K562 (cell line): ENCODE results near the gene ROR2. TPM values are rescaled to one million over a fixed set of nuclear protein-coding genes. Genes with fewer than 3 reads are reported as not detected.

Source experiments
- ATAC-seq: fragments of 200-7000 bp; cut with Tn5 transposase; 3 replicates; pipeline ENCODE4 v1.9.1; 2020; ENCODE audit warnings: moderate library complexity
- BruUV-seq: library from RNA; stranded (reverse); fragments of 400-500 nt; replicated peaks from 2 replicates; lab custom pipeline; 2021; lab: Mats Ljungman, UMichigan
- CTCF ChIA-PET: fragments of 300-600 bp; formaldehyde crosslinking; extraction: SDS; loops from one replicate; lab custom pipeline; 2021; ENCODE audit warnings: low intra/inter-chr PET ratio; lab: Yijun Ruan, JAX
- POLR2A ChIA-PET: fragments of 300-600, 350-650 bp; sonication (Branson Sonifier 250); formaldehyde crosslinking; extraction: SDS; loops from one replicate; lab custom pipeline; 2021; ENCODE audit warnings: antibody characterized with exemption, inconsistent platforms; lab: Yijun Ruan, JAX
- DNase-seq, 4 experiments: peaks; one replicate each; pipeline versions ENCODE4 v3.0.0 to v3.0.0-alpha.2; 2011 to 2018; ENCODE audit warnings: low spot score in 3 of 4, mixed read lengths in 3 of 4; ENCODE audit errors: extremely low read depth in 1 of 4
- FAIRE-seq: peaks from 2 replicates; lab custom pipeline; 2011; peaks lifted over from hg19 to GRCh38; lab: Jason Lieb, UNC
- H2AFZ ChIP-seq: 2 replicates; pipeline ENCODE4 v1.6.0; 2011; ENCODE audit warnings: low read depth, low read length, control low read depth, inconsistent platforms
- H3K27ac ChIP-seq: fragments of 200-600 bp; 3 replicates; pipeline ENCODE4 v1.8.0; 2011; ENCODE audit warnings: low read depth, mild to moderate bottlenecking, control low read depth, inconsistent platforms, low read length, moderate library complexity, mixed read lengths; ENCODE audit errors: extremely low read depth
- H3K27me3 ChIP-seq, 2 experiments: fragments of 300-600 bp in 1 of 2; 2 replicates in 1 of 2; 3 replicates in 1 of 2; pipeline versions ENCODE4 v1.6.0 to v1.8.0; 2011; ENCODE audit warnings: inconsistent platforms in 2 of 2, low read length in 2 of 2, mild to moderate bottlenecking in 1 of 2, mixed read lengths in 1 of 2, moderate library complexity in 1 of 2; ENCODE audit not compliant: control insufficient read depth in 2 of 2, insufficient read depth in 2 of 2
- H3K36me3 ChIP-seq: fragments of 300-600 bp; 3 replicates; pipeline ENCODE4 v1.8.0; 2011; ENCODE audit warnings: mild to moderate bottlenecking, low read length, inconsistent platforms; ENCODE audit not compliant: control insufficient read depth, insufficient read depth
- H3K4me1 ChIP-seq, 2 experiments: fragments of 200-600 bp in 1 of 2; replicated peaks in 1 of 2; 2 replicates in 1 of 2; 3 replicates in 1 of 2; pipeline versions ENCODE4 v1.5.1 to v1.8.0; 2011; ENCODE audit warnings: inconsistent platforms in 2 of 2, low read length in 2 of 2, mild to moderate bottlenecking in 1 of 2, mixed read lengths in 1 of 2, moderate library complexity in 1 of 2; ENCODE audit not compliant: control insufficient read depth in 2 of 2, insufficient read depth in 2 of 2
- H3K4me2 ChIP-seq: 2 replicates; pipeline ENCODE4 v1.6.1; 2011; ENCODE audit warnings: low read length, control low read depth, inconsistent platforms, mixed read lengths; ENCODE audit not compliant: insufficient read depth
- H3K4me3 ChIP-seq: fragments of 200-600 bp; sonication (generic), shearing (Covaris generic); 2 replicates; pipeline ENCODE4 v1.5.1; 2016; ENCODE audit warnings: control low read depth, inconsistent platforms
- H3K79me2 ChIP-seq: fragments of 200-600 bp; 3 replicates; pipeline ENCODE4 v1.8.0; 2011; ENCODE audit warnings: low read length, inconsistent platforms; ENCODE audit not compliant: control insufficient read depth, insufficient read depth
- H3K9ac ChIP-seq, 2 experiments: 2 replicates each; pipeline versions ENCODE4 v1.6.0 to v1.6.1; 2011; ENCODE audit warnings: low read depth in 2 of 2, low read length in 2 of 2, control low read depth in 1 of 2, inconsistent platforms in 1 of 2, mild to moderate bottlenecking in 1 of 2, mixed read lengths in 1 of 2; ENCODE audit not compliant: insufficient read depth in 1 of 2
- H3K9me1 ChIP-seq: one replicate; pipeline ENCODE4 v1.6.0; 2011; ENCODE audit warnings: inconsistent platforms, mild to moderate bottlenecking, low read length, moderate library complexity; ENCODE audit not compliant: control insufficient read depth, insufficient read depth
- H3K9me3 ChIP-seq: replicated peaks from 2 replicates; pipeline ENCODE4 v1.5.1; 2011; ENCODE audit warnings: low read depth, low read length, inconsistent platforms; ENCODE audit not compliant: control insufficient read depth, insufficient read depth
- H4K20me1 ChIP-seq: replicated peaks from 2 replicates; pipeline ENCODE4 v1.6.1; 2011; ENCODE audit warnings: low read length, inconsistent platforms, mixed read lengths; ENCODE audit not compliant: control insufficient read depth, insufficient read depth
- CEBPG ChIP-seq, 3 experiments: fragments of 200-800 bp in 1 of 3; sonication (Bioruptor generic) in 1 of 3; sonication (generic) in 1 of 3; formaldehyde crosslinking in 1 of 3; IDR thresholded peaks in 2 of 3; conservative IDR thresholded peaks in 1 of 3; 2 replicates each; pipeline versions ENCODE4 v1.6.1 to v1.8.0; 2016 to 2022; ENCODE audit warnings: missing compliant biosample characterization in 2 of 3, missing genetic modification characterization in 2 of 3, mild to moderate bottlenecking in 1 of 3, missing genetic modification reagents in 1 of 3
- GATAD2B ChIP-seq: fragments of 450-650 bp; IDR thresholded peaks from 2 replicates; pipeline ENCODE4 v1.6.1; 2017; ENCODE audit warnings: mild to moderate bottlenecking, borderline replicate concordance
- HMGXB4 ChIP-seq: sonication (generic); formaldehyde crosslinking; IDR thresholded peaks from 2 replicates; pipeline ENCODE4 v1.8.1; 2023; ENCODE audit warnings: mild to moderate bottlenecking, missing genetic modification reagents
- LCOR ChIP-seq: sonication (generic); formaldehyde crosslinking; IDR thresholded peaks from 2 replicates; pipeline ENCODE4 v1.8.0; 2022; ENCODE audit warnings: mild to moderate bottlenecking, missing genetic modification reagents
- ZBTB7A ChIP-seq: IDR thresholded peaks from 2 replicates; pipeline ENCODE4 v1.6.1; 2011; ENCODE audit warnings: low read depth, mild to moderate bottlenecking, low read length, moderate library complexity, borderline replicate concordance; ENCODE audit not compliant: control insufficient read depth
- ZNF174 ChIP-seq: fragments of 250-450 bp; sonication (Bioruptor Pico); IDR thresholded peaks from 2 replicates; pipeline ENCODE4 v1.4.0; 2020; ENCODE audit warnings: mild to moderate bottlenecking
- ZNF175 ChIP-seq: fragments of 200-800 bp; sonication (Bioruptor generic); IDR thresholded peaks from 2 replicates; pipeline ENCODE4 v1.6.1; 2016; ENCODE audit warnings: low read depth, mild to moderate bottlenecking, missing genetic modification characterization, missing compliant biosample characterization
- ZNF3 ChIP-seq: fragments of 250-450 bp; sonication (Bioruptor Pico); IDR thresholded peaks from 2 replicates; pipeline ENCODE4 v1.5.0; 2021; ENCODE audit warnings: mild to moderate bottlenecking, moderate library complexity
- ZNF507 ChIP-seq: conservative IDR thresholded peaks from 2 replicates; pipeline ENCODE4 v1.6.1; 2017; ENCODE audit warnings: missing genetic modification characterization, missing compliant biosample characterization
- WGBS: fragments of 100-300 bp; shearing (Covaris generic); methylation state at CpG from one replicate; pipeline ENCODE4 v1.1.6; 2016; ENCODE audit warnings: low coverage, mixed read lengths; ENCODE audit not compliant: insufficient coverage; ENCODE audit errors: missing lambda C conversion rate; 5-methylcytosine and 5-hydroxymethylcytosine counted together
- in situ Hi-C: fragments of 300-500 bp; cut with MboI; formaldehyde crosslinking; loops from 4 replicates; pipeline ENCODE4 v1.15.0; 2018; ENCODE audit warnings: inconsistent platforms, mixed read lengths
- intact Hi-C: fragments of 100-400 bp; cut with micrococcal nuclease; formaldehyde crosslinking; loops from 2 replicates; pipeline ENCODE4 v1.14.2; 2022
- polyA plus RNA-seq, 8 experiments: library from polyadenylated mRNA; depleted of rRNA in 4 of 8; stranded (reverse) in 5 of 8; unstranded in 3 of 8; fragments of >200 nt; fragmentation: Nextera tagmentation in 2 of 8; fragmentation: Illumina TruSeq in 1 of 8; extraction: Ambion mirVana in 2 of 8; extraction: Trizol in 1 of 8; gene quantifications; 2 replicates each; pipeline versions ENCODE4 v1.2.1 to v1.2.3, GENCODE V29; 2011 to 2014; ENCODE audit warnings: inconsistent platforms in 1 of 8, missing spikeins in 1 of 8
- total RNA-seq, 7 experiments: library from RNA; depleted of rRNA in 6 of 7; stranded (reverse); fragments of >200 nt in 6 of 7; fragmentation: Illumina TruSeq in 2 of 7; extraction: Trizol in 2 of 7; gene quantifications; 2 replicates each; pipeline versions ENCODE4 v1.2.1 to v1.2.3, GENCODE V29; 2011 to 2021; ENCODE audit warnings: low replicate concordance in 1 of 7

Gene ROR2
- total and polyA plus RNA-seq, 9 of the 15 experiments (the other 6 are each of a cell fraction or from before 2014, with no cell fraction given) = 5.6 to 33.8 (median 15.3) TPM

- no TSS peak for BruUV-seq
- POLR2A ChIA-PET = no interaction called here
- CTCF ChIA-PET = no interaction called here
Observed at GRCh38 chr9:91736898-91737601, 213.0 kb downstream of the ROR2 start.

More at GRCh38 chr9:91736898-91737601, 213.0 kb downstream of the ROR2 start:
- 84% methylated on average over 16 of the region's 16 CpGs for WGBS
- in situ Hi-C loops = no loop called here
- Histone ChIP-seq H3K27me3 (no peaks in the 10 kb centered on the region), H3K36me3 (peaks cover 49% of the 10 kb centered on the region; the same call in 2 of the 3 replicates), H3K4me2 (no peak overlapping the region), H3K9ac (no peak overlapping the region), H3K79me2 (no peaks in the 10 kb centered on the region), H3K4me3 (no peak overlapping the region), H3K4me1 (no peaks in the 10 kb centered on the region; a peak in 2 of 5 replicates)
- TF ChIP-seq ZNF174 (CRISPR knock-in tag) (no peak), ZNF507 (tag) (no peak), ZNF3 (no peak), ZNF175 (CRISPR knock-in tag) (no peak), LCOR (CRISPR knock-in tag) (no peak), GATAD2B (no peak), CEBPG (CRISPR knock-in tag; IDR thresholded peaks at IDR 0.05) (no peak), CEBPG (tag; conservative IDR thresholded peaks at IDR 0.05 in 1 of 2, IDR thresholded peaks at IDR 0.05 in 1 of 2) (no peak), HMGXB4 (CRISPR knock-in tag) (no peak), ZBTB7A (no peak)
- TF ChIP-seq, all 486 proteins: peak for 0
- intact Hi-C loops = no loop called here
- peaks cover 7% of the 10 kb centered on the region for H3K9me1 ChIP-seq
- peaks cover 8% of the 10 kb centered on the region; the same call in 1 of the 2 replicates for H4K20me1 ChIP-seq
- FAIRE-seq (no peak), ATAC-seq (no peak), DNase-seq (no peak)
- no peaks in the 10 kb centered on the region for H3K9me3 ChIP-seq
- H3K27ac ChIP-seq = no peak overlapping the region
- no peak overlapping the region for H2AFZ ChIP-seq
